Stimulated activated CD4-positive, alpha-beta T cell treated with anti-CD3 and anti-CD28 coated beads, TNF-alpha, amount 100 ng/mL, for 48 hours (primary cell): ENCODE results near the gene BBS9.
"Not testable (repeated sequence)": the region's sequence is repeated elsewhere in the genome, so short reads cannot be mapped to it uniquely, and the experiment has no call there.

Source experiments
- DNase-seq, 3 donors: peaks; one replicate each; pipeline ENCODE4 v3.0.0-alpha.2; 2020; ENCODE audit warnings: low read depth in 3 of 3

The BBS9 gene

GRCh38 chr7:33276325-33276724 is 147.0 kb downstream of the BBS9 start:
- DNase-seq: no peak

GRCh38 chr7:33276729-33277128 is 147.4 kb downstream of the BBS9 start:
- DNase-seq: no peak

- DNase-seq: no peak
Observed at GRCh38 chr7:33278095-33278494, 148.7 kb downstream of the BBS9 start.

GRCh38 chr7:33286501-33286900 is 157.1 kb downstream of the BBS9 start:
- DNase-seq: no peak

- DNase-seq: no peak
Observed at GRCh38 chr7:33287738-33288137, 158.4 kb downstream of the BBS9 start.

- DNase-seq: no peak
Observed at GRCh38 chr7:33298848-33299247, 169.5 kb downstream of the BBS9 start.

GRCh38 chr7:33299425-33299824 is 170.1 kb downstream of the BBS9 start:
- no peak for DNase-seq

- DNase-seq: no peak
Observed at GRCh38 chr7:33300131-33300530, 170.8 kb downstream of the BBS9 start.

- no peak for DNase-seq
Observed at GRCh38 chr7:33300742-33301141, 171.4 kb downstream of the BBS9 start.

GRCh38 chr7:33303978-33304557 is 174.7 kb downstream of the BBS9 start:
- DNase-seq: not testable (repeated sequence)

- DNase-seq: no peak
Observed at GRCh38 chr7:33307205-33307604, 177.8 kb downstream of the BBS9 start.

- no peak for DNase-seq
Observed at GRCh38 chr7:33310546-33310945, 181.2 kb downstream of the BBS9 start.

GRCh38 chr7:33325754-33326484 is 196.6 kb downstream of the BBS9 start:
- DNase-seq: no peak

- no peak for DNase-seq
Observed at GRCh38 chr7:33326485-33326848, 197.1 kb downstream of the BBS9 start.

GRCh38 chr7:33327427-33327826 is 198.1 kb downstream of the BBS9 start:
- DNase-seq: no peak

- DNase-seq: no peak
Observed at GRCh38 chr7:33334349-33334748, 205.0 kb downstream of the BBS9 start.

- no peak for DNase-seq
Observed at GRCh38 chr7:33336820-33337219, 207.5 kb downstream of the BBS9 start.

- DNase-seq: no peak
Observed at GRCh38 chr7:33339074-33339790, 209.9 kb downstream of the BBS9 start.

GRCh38 chr7:33346055-33346454 is 216.7 kb downstream of the BBS9 start:
- DNase-seq: no peak

- DNase-seq: no peak
Observed at GRCh38 chr7:33350577-33350976, 221.2 kb downstream of the BBS9 start.

- no peak for DNase-seq
Observed at GRCh38 chr7:33351709-33352108, 222.3 kb downstream of the BBS9 start.

- DNase-seq: no peak
Observed at GRCh38 chr7:33354201-33354600, 224.8 kb downstream of the BBS9 start.

- DNase-seq: no peak
Observed at GRCh38 chr7:33355386-33355785, 226.0 kb downstream of the BBS9 start.
